SW 1271 (cell line): Measurements from ENCODE around the gene MAP6D1.
A peak's percentile ranks its signal among the peaks of the same experiment; 100 is the strongest.
"Not testable (repeated sequence)": the region's sequence is repeated elsewhere in the genome, so short reads cannot be mapped to it uniquely, and the experiment has no call there.

Experiments used
- DNase-seq, 2 experiments: peaks; one replicate each; lab custom pipeline; 2025; lab: John Stamatoyannopoulos, UW

MAP6D1 gene

DNA sequence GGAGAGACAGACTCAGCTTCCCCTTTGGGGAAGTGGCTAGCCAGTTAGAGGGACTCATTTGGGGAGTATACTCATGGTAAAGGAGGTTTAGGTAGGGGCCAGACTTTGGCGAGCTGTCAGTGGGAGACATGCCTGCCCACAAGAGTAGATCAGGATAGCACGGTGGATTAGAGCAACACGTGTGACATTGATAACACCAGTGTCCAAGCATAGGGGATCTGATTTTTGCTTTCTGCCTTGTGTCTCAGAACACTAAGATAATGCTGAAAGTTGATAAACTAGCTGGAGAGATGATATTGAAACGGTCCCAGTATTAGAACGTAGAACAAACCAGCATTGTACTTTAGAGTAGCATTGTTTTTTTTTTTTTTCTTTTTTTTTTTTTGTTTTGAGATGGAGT is 25.9 kb downstream of the MAP6D1 start:
- no peak for DNase-seq

DNA sequence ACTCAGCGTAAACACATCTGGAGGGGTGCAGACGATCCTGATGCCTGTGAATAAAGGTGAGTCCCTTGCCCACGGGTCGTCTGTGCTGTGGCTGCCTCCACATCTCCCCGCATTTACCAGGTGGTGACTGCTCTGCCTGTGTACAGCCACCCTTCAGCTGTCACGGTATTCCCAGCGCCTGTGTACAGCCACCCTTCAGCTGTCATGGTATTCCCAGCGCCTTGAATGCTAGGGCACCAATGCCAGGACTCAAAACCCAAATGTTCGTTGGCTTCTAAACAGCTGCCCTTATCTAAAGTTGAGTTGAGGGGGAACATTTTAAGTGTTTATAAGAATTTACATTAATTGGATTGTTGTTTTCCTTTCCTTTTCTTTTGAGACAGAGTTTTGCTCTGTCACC is 27.4 kb downstream of the MAP6D1 start:
- no peak for DNase-seq

DNA sequence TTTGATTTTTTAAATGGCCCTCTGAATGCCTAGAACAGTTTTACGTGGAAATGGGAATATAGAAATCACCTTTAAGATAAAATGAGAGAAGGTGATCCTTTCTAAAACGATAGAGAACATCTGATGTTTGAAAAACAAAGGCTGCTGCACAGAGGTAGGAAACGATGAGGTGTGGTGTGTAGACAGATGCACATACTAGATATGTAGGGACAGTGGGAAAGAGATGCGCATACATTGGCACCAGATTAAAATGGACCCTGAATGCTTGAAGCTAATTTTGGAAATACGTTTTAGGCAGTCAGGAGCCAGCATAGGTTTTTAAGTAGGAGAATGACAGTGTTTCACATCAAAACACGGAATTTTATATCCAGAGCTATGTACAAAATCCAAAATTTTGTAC is 29.0 kb downstream of the MAP6D1 start:
- no peak for DNase-seq

DNA sequence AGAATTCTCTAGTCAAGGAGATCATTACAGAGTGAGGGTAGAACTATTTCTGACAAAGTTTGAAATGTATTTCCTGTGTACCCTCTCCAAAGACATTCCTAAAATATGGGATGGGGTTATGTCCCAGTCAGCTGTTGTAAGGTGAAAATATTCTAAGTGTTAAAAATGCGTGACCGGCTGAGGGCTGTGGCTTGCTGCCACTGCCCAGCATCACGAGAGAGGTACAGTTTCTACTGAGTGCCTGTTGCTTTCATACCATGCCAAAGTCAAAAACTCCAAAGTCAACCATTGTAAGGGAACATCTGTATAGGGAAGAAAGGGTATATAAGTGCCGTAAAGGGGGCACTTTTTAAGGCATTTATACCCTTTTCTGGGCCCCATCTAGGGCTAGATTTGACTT is 30.9 kb downstream of the MAP6D1 start:
- DNase-seq, result no peak

DNA sequence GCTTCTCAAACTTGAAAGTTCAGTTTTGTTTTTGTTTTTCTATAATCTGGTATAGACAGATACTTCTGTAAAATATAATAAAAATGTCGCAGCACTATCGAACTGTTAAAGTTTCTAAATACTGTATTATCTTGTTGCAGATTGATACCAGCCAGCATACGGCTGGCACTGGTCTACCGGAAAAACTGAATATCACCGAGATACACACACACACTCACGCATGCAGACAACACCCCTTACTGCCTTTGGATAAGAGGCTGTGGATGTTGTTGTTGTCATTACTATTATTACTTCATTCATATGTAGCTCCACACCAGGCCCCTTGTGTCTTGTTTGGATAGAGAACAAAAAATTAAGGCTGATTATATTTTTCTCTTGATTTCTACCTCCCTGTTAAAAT is 32.4 kb downstream of the MAP6D1 start:
- DNase-seq, result no peak

DNA sequence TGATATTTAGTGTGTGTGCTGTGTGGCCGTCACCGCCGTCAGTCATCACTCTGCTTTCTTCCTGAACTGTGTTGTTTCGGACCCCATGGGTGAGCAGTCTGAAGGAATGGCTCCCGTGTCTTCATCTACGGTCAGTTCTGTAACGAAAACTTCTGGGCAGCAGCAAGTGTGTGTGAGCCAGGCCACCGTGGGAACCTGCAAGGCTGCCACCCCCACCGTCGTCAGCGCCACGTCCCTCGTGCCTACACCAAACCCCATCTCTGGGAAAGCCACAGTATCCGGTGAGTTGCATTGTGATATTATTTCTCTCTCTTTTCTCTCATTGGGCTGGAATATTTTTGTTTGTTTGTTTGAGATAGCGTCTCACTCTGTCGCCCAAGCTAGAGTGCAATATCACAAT is 34.7 kb downstream of the MAP6D1 start:
- no peak for DNase-seq

DNA sequence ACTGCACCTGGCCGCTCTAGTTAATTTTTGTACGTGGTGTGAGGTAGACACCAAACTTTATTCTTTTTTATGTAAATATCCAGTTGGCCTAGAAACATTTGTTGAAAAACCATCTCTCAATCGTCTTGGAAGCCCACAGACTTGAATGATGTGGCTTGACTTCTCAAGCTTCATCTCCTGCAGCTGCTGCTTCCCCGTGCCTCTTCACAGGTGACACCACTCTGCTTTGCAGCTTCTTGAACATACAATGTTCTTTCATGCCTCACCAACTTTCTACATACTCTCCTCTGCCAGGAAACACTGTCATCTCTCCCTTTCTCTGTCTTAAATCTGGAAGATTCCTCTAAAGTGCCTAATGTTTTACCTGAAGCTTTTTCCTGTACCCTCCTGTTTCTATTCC is 35.6 kb downstream of the MAP6D1 start:
- DNase-seq, result no peak

DNA sequence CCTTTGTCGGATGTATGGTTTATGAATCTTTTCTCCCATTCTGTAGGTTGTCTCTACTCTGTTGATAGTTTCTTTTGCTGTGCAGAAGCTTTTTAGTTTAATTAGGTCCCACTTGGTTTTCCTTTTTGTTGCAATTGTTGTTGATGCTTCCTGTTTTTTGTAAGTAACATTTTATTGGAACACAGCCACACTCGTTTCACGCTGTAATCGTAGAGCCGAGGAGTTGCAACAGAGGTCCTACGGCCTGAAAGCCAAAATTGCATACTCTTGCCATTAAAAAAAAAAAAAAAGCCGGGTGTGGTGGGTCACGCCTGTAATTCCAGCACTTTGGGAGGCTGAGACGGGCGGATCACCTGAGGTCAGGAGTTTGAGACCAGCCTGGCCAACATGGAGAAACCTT is 40.9 kb downstream of the MAP6D1 start:
- not testable (repeated sequence) for DNase-seq

DNA sequence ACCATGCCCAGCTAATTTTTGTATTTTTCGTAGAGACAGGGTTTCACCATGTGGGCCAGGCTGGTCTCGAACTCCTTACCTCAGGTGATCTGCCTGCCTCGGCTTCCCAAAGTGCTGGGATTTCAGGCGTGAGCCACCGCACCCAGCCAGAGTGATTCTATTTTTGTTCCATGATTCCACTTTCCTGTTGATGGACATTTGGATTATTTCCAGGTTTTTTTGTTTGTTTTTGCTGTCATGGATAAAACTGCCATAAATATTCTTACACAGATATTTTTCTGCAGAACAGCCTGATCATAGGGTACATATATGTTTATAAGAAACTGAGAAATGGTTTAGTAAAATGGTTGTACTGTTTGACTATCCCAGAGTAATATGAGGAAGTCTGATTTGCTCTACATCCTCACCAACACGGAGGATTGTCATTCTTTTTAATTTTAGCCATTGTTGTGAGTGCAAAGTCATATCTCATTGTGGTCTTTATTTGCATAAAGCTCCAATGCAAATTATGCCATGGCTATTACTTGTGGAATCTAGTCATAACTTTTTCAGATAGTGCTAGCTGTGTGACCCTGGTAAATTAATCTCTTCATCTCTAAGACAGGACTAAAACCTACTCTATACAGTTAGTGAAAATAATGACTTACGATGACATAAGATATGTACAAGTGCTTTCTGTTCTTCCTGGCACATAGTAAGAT is 42.7 kb downstream of the MAP6D1 start:
- DNase-seq, result no peak

DNA sequence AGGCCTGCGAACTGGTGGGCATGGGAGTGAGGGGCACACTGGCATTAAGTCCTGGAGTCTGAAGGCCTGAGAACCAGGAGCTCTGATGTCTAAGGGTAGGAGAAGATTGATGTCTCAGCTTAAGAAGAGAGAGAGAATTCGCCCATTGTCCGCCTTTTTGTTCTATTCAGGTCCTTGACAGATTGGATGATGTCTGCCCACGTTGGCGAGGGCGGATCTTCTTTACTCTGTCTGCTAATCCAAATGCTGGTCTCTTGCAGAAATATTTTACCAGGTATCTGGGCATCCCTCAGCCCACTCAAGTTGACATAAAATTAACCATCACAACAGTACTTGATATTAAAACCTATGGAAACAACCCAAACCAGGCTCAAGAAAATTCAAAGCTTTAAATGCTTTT is 44.1 kb downstream of the MAP6D1 start:
- DNase-seq, result no peak

DNA sequence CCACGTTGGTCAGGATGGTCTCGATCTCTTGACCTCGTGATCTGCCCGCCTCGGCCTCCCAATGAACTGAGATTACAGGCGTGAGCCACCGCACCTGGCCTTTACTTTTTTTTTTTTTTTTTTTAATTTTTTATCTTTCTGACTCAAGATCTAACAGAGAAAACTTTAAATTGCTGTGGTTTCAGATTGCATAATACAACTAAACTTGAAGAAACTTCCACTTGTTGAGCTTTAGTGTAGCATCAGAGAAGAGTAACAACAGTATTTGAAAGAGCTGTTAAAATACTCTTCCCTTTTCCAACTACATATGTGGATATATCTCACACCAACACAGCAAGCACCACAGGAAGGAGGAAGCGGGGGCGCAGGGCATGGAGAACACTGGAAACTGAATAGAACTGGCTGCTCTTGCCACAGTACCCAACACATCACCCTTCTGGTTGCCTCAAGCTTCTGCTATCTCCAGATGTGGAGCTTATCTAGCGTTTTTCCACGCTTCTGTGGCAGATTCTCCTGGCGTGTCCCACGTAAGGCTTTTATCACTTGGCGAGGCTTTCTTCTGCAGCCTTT is 45.4 kb downstream of the MAP6D1 start:
- no peak for DNase-seq

DNA sequence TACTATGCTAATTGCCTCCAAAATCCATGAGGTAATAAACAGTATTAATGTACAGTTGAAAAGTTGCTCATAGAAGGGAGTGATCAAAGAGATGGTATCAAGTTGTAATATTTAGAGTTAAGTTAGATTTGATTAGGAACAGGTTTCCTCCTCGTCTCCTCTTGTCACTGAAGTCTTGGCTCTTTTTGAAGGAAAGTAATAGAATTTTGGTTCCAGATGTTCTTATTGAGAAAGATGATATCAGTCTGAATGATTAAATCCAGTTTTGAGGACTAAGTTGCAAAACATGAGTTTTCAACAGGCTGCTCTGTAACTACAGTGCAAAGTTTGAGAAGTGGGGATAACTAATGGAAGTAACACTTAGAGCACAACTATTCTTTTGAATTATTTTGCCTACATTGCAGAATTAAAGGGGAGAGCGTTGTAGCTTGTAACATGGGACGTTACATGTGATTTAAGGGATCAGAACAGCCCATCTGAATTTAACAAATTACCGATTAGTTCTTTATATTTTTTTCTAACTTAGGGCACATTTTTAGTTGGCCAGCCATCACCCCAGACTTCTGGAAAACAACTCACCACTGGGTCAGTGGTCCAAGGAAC is 48.3 kb downstream of the MAP6D1 start:
- DNase-seq, result no peak

DNA sequence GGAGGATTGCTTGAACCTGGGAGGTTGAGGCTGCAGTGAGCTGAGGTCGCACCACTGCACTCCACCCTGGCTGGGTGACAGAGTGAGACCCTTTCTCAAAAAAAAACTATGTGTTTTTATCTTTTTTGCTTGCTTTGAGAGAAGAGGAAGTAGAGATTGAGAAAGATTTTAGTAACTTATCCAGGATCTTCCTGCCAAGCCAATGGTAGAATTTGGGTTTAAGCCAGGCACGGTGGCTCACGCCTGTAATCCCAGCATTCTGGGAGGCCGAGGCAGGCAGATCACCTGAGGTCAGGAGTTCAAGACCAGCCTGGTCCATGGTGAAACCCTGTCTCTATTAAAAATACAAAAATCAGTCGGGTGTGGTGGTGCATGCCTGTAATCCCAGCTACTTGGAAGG is 48.9 kb downstream of the MAP6D1 start:
- DNase-seq, result not testable (repeated sequence)

DNA sequence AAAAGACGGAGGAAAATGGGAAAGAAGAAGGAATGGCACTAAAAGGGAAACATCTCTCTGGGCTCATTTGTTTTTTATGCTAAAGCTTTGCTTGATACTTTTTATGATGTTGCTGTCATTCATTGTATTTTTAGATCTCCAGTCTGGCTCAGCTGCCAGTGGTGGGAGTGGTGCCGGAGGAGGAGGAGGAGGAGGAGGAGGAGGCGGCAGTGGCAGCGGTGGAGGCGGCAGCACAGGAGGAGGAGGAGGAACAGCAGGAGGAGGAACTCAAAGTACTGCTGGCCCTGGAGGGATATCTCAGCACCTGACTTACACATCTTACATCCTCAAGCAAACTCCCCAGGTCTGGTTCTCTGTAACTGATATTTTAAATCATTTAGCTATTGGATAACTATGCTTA is 49.6 kb downstream of the MAP6D1 start:
- DNase-seq, result no peak

DNA sequence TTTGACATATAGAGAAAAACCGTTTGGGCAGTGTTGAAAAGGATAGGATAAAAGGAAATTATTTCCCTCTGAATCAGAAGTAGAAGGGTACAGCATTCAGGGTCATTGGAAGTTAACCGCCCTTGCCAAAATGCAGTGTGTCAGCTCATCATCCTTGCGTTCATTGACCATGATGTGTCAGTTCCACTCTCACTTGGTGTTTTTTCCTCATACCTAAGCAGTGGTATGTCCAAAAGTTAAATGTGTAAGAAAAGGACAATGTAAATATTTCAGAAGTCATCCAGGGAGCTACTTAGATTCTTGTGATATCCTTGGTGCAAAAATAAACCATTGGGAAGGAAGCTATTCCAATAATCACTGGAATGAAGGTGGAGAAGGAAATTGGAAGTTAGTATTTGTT is 50.7 kb downstream of the MAP6D1 start:
- no peak for DNase-seq

DNA sequence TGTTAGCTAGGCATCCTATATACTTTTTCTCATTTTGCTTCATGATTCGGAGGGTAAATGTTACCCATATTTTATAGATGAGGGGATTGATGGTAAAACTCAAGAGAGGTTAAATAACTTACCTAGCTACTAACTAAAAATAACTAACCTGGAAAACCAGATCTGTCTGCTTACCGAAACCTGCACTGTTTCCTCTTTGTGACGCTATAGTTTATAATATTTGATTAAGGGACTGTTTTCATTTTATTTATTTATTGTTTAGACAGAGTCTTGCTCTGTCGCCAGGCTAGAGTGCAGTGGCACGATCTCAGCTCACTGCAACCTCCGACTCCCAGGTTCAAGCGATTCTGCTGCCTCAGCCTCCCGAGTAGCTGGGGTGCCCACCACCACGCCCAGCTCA is 55.9 kb downstream of the MAP6D1 start:
- DNase-seq, result no peak

DNA sequence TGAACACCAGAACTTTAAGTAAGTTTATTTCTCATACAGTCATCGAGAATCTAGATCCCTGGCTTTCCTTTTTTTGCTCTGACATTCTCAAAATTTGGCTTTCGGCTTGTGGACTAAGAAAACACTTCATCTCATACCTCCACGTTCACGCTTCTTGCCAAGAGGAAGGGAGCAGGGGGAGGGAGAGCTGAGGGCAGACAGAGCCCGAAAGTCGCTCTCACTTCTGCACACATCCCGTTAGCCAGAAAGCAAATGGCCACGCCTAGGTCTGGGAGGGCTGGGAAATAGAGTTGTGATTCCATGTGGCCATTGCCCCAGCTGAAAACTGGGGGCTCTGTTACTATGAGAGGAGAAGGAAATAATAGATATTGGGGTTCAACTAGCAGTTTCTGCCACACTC is 57.3 kb downstream of the MAP6D1 start:
- no peak for DNase-seq

DNA sequence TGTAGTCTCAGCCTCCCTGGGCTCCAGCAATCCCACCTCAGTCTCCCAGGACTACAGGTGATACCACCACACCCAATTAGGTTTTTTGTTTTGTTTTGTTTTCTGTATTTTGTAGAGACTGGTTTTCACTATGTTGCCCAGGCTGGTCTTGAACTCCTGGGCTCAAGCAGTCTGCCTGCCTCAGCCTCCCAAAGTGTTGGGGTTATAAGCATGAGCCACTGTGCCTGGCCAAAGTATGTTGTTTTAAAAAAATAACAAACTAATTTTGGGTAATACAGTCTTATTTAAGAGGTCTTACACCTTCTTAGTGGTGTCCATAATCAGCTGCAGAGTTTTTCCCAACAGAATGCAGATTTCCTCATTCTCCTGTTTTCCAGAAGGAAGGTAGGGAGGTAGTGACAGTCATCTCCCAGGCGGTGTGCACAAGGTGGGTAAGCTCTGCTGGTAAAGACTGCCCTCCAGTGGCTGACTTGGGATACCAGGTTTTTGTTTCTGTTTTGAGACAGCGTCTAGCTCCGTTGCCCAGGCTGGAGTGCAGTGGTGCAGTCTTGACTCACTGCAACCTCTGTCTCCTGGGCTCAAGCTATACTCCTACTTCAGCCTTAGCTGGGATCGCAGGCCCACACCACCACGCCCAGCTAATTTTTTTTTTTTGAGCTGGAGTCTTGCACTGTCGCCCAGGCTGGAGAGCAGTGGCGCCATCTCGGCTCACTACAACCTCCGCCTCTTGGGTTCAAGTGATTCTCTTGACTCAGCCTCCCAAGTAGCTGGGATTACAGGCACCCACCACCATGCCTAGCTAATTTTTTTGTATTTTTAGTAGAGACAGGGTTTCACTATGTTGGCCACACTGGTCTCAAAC is 58.4 kb downstream of the MAP6D1 start:
- DNase-seq, result peak; percentile 16 to 67

DNA sequence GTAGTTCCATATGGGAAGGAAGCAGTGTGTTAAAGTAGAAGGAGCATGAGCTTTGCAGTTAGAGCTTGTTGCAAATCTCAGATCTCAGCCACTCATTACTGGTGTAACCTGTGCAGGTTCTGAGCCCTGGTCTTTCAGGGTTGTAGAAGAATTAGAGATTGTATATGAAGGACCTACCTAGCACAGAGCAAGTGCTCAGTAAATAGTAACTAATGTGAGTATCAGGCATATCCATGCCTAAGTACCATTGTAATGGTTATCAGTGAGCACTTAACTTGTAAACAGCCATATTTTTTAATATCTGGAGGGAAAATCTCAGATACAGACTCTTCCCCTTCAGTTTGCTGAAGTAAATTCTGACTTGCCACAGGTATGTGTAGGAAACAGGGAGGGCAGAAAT is 59.3 kb downstream of the MAP6D1 start:
- no peak for DNase-seq
